HepG2 (cell line): Measurements from ENCODE around the gene BCAS4. TPM values are rescaled to one million over a fixed set of nuclear protein-coding genes. Genes with fewer than 3 reads are reported as not detected.

Experiments
- ATAC-seq: fragments of 200-7000 bp; cut with Tn5 transposase; 3 replicates; pipeline ENCODE4 v1.9.1; 2020; ENCODE audit warnings: mild to moderate bottlenecking, moderate library complexity
- BruUV-seq: library from RNA; stranded (reverse); fragments of 400-500 nt; replicated peaks from 2 replicates; lab custom pipeline; 2021; lab: Mats Ljungman, UMichigan
- CTCF ChIA-PET: fragments of 300-600 bp; formaldehyde crosslinking; extraction: SDS; loops from one replicate; lab custom pipeline; 2021; ENCODE audit warnings: low total read pairs, inconsistent platforms, low intra/inter-chr PET ratio; lab: Yijun Ruan, JAX
- POLR2A ChIA-PET: fragments of 350-600 bp; sonication (Branson Sonifier 250); formaldehyde crosslinking; loops from one replicate; lab custom pipeline; 2020; ENCODE audit warnings: antibody characterized with exemption, inconsistent platforms; lab: Yijun Ruan, JAX
- DNase-seq: peaks from one replicate; pipeline ENCODE4 v3.0.0-alpha.2; 2015; ENCODE audit warnings: low spot score
- FAIRE-seq: peaks from 3 replicates; lab custom pipeline; 2011; peaks lifted over from hg19 to GRCh38; lab: Jason Lieb, UNC
- H2AFZ ChIP-seq: one replicate; pipeline ENCODE4 v1.6.1; 2011; ENCODE audit warnings: low read length, inconsistent platforms
- H3K27ac ChIP-seq: fragments of 300-600 bp; 3 replicates; pipeline ENCODE4 v1.8.0; 2011; ENCODE audit warnings: mixed run types, mild to moderate bottlenecking, mixed read lengths, low read length, inconsistent platforms; ENCODE audit not compliant: insufficient read depth; ENCODE audit errors: extremely low read length
- H3K27me3 ChIP-seq, 2 experiments: fragments of 200-600 bp in 1 of 2; 2 replicates in 1 of 2; 3 replicates in 1 of 2; pipeline versions ENCODE4 v1.6.0 to v1.8.0; 2011; ENCODE audit warnings: low read length in 2 of 2, mild to moderate bottlenecking in 2 of 2, moderate library complexity in 2 of 2, inconsistent platforms in 1 of 2; ENCODE audit not compliant: insufficient read depth in 2 of 2, control insufficient read depth in 1 of 2
- H3K36me3 ChIP-seq, 2 experiments: fragments of 200-600 bp in 1 of 2; replicated peaks in 1 of 2; 2 replicates in 1 of 2; 3 replicates in 1 of 2; pipeline versions ENCODE4 v1.5.1 to v1.8.0; 2011; ENCODE audit warnings: low read length in 2 of 2, inconsistent platforms in 1 of 2; ENCODE audit not compliant: insufficient read depth in 2 of 2, control insufficient read depth in 1 of 2
- H3K4me1 ChIP-seq: 2 replicates; pipeline ENCODE4 v1.5.1; 2012; ENCODE audit warnings: low read length, inconsistent platforms; ENCODE audit not compliant: insufficient read depth
- H3K4me2 ChIP-seq: 2 replicates; pipeline ENCODE4 v1.6.0; 2011; ENCODE audit warnings: low read depth, low read length, inconsistent platforms
- H3K4me3 ChIP-seq, 3 experiments: fragments of 200-600 bp in 1 of 3; sonication (generic), shearing (Covaris generic) in 1 of 3; replicated peaks in 1 of 3; 2 replicates each; pipeline ENCODE4 v1.5.1; 2011 to 2016; ENCODE audit warnings: low read length in 3 of 3, inconsistent platforms in 2 of 3, low read depth in 2 of 3, mild to moderate bottlenecking in 2 of 3, control low read depth in 1 of 3, mixed read lengths in 1 of 3; ENCODE audit not compliant: insufficient read depth in 1 of 3
- H3K79me2 ChIP-seq: one replicate; pipeline ENCODE4 v1.6.1; 2011; ENCODE audit warnings: low read length, inconsistent platforms; ENCODE audit not compliant: insufficient read depth
- H3K9ac ChIP-seq: 2 replicates; pipeline ENCODE4 v1.6.0; 2011; ENCODE audit warnings: mild to moderate bottlenecking, low read depth, low read length, inconsistent platforms; ENCODE audit not compliant: insufficient read depth
- H3K9me3 ChIP-seq: 2 replicates; pipeline ENCODE4 v1.5.1; 2012; ENCODE audit warnings: mild to moderate bottlenecking, low read length
- H4K20me1 ChIP-seq: 2 replicates; pipeline ENCODE4 v1.6.0; 2011; ENCODE audit warnings: inconsistent platforms, mild to moderate bottlenecking, low read length, moderate library complexity; ENCODE audit not compliant: insufficient read depth
- CCAR2 ChIP-seq: fragments of 200-400 bp; formaldehyde crosslinking; optimal IDR thresholded peaks from 2 replicates; pipeline ENCODE3; 2018; ENCODE audit warnings: low read depth, mild to moderate bottlenecking, low read length, moderate library complexity
- CREB1 ChIP-seq, 2 experiments: fragments of 450-650 bp in 1 of 2; IDR thresholded peaks; 2 replicates each; pipeline ENCODE4 v1.6.1; 2016 to 2017; ENCODE audit warnings: control low read depth in 1 of 2, mild to moderate bottlenecking in 1 of 2, missing compliant biosample characterization in 1 of 2, missing genetic modification characterization in 1 of 2
- POLR2A ChIP-seq, 2 experiments: IDR thresholded peaks; 2 replicates each; pipeline ENCODE4 v1.6.1; 2011; ENCODE audit warnings: low read depth in 2 of 2, low read length in 2 of 2, mild to moderate bottlenecking in 1 of 2, moderate library complexity in 1 of 2; ENCODE audit not compliant: insufficient read depth in 1 of 2
- POLR2AphosphoS5 ChIP-seq: IDR thresholded peaks from 2 replicates; pipeline ENCODE4 v1.6.1; 2012; ENCODE audit warnings: low read depth, low read length
- PRPF4 ChIP-seq: fragments of 200-400 bp; formaldehyde crosslinking; IDR thresholded peaks from 2 replicates; pipeline ENCODE4 v1.6.1; 2016; ENCODE audit warnings: low read length, low read depth; ENCODE audit not compliant: poor library complexity, severe bottlenecking
- ZNF335 ChIP-seq: sonication (generic); formaldehyde crosslinking; IDR thresholded peaks from 2 replicates; pipeline ENCODE4 v1.4.0; 2020; ENCODE audit warnings: missing genetic modification reagents
- ZNF34 ChIP-seq: sonication (generic); formaldehyde crosslinking; IDR thresholded peaks from 2 replicates; pipeline ENCODE4 v1.4.0; 2020; ENCODE audit warnings: mild to moderate bottlenecking, missing genetic modification reagents, borderline replicate concordance
- WGBS: methylation state at CpG from one replicate; pipeline ENCODE4 v1.1.6; 2017; ENCODE audit warnings: low lambda C conversion rate; 5-methylcytosine and 5-hydroxymethylcytosine counted together
- in situ Hi-C: cut with HindIII; loops from 2 replicates; pipeline ENCODE4 v1.10.0; 2017; ENCODE audit warnings: low pct_unique_long_range_greater_than_20kb; ENCODE audit not compliant: extremely low pct_ligation_motif_present
- intact Hi-C: fragments of 100-400 bp; cut with micrococcal nuclease; formaldehyde crosslinking; loops from one replicate; pipeline ENCODE4 v1.10.0; 2022; ENCODE audit not compliant: unreplicated experiment
- polyA plus RNA-seq, 8 experiments: library from polyadenylated mRNA; depleted of rRNA in 3 of 8; stranded (reverse) in 7 of 8; unstranded in 1 of 8; fragments of >200 nt; fragmentation: Illumina TruSeq in 4 of 8; extraction: Trizol in 4 of 8; gene quantifications; 2 replicates each; pipeline versions ENCODE4 v1.2.1 to v1.2.3, GENCODE V29; 2011 to 2016; ENCODE audit warnings: low read depth in 4 of 8, missing spikeins in 1 of 8, mixed read lengths in 1 of 8; ENCODE audit not compliant: insufficient read depth in 1 of 8
- total RNA-seq, 5 experiments: library from RNA; depleted of rRNA; stranded (reverse); fragments of >200 nt; fragmentation: Illumina TruSeq; extraction: Trizol; gene quantifications; 2 replicates each; pipeline ENCODE4 v1.2.3, GENCODE V29; 2016; ENCODE audit warnings: low read depth in 1 of 5
- TF ChIP-seq, protein P1 (sequence below): sonication (generic); formaldehyde crosslinking; IDR thresholded peaks from 2 replicates; pipeline ENCODE4 v1.4.0; 2020; ENCODE audit warnings: mild to moderate bottlenecking, missing genetic modification reagents
- TF ChIP-seq, protein P2 (sequence below): sonication (generic); formaldehyde crosslinking; IDR thresholded peaks from 2 replicates; pipeline ENCODE4 v1.4.0; 2020; ENCODE audit warnings: low read depth, mild to moderate bottlenecking, missing genetic modification reagents

BCAS4 gene
- total and polyA plus RNA-seq, 2 of the 13 experiments (the other 11 are each of a cell fraction or from before 2014, with no cell fraction given), result 7.2 to 8.0 TPM

DNA sequence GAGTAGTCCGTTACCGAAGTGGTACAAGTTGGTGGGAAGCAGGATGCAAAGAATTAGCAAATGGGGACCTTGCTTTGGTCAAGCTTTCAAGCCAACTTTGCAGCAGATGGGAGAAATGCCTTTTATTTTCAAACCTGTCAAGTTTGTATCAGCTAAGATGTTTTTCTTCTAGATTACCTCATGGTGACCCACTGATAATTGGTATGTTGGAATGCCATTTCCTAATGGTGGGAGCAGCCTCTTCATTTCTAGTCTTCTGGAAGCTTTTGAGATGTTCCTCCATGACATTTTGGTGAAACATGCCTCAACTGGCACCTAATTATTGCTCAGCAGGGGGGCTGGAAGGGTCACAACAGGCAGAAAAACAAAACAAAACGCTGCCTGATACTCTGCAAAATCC, 92.7 kb downstream of the BCAS4 start:
- POLR2A ChIA-PET, result no interaction called here

DNA sequence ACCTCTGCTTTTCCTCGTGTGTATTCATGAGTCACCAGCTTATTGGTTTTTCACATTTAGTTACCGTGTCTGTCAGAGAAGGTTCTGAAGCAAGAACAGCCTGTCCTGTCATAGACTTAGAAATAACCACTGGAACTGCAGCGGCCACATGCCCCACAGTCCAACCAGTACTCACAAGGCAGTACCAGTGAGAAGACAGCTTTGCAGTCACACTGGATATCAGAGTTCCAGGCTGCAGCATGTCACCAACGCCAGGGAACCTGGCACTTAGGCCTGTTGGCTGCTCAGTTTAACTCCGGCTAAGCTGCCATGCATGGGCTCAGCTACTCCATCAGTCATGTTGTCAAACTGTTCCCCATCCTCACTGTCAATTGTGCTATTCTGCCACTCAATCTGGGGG, 96.3 kb downstream of the BCAS4 start:
- H4K20me1 ChIP-seq, result peaks cover 6% of the 10 kb centered on the region; the same call in 1 of the 2 replicates
- peaks cover 17% of the 10 kb centered on the region for H3K4me1 ChIP-seq
- H3K27me3 ChIP-seq, result no peaks in the 10 kb centered on the region
- no peak overlapping the region for H3K9ac ChIP-seq
- intact Hi-C loops, result no loop called here
- no peaks in the 10 kb centered on the region for H3K9me3 ChIP-seq
- POLR2A ChIA-PET, result no interaction called here
- in situ Hi-C loops, result no loop called here
- peaks cover 23 to 56% of the 10 kb centered on the region in 2 experiments for H3K36me3 ChIP-seq
- H3K27ac ChIP-seq, result no peak overlapping the region
- 94% methylated on average over 5 of the region's 5 CpGs for WGBS
- no peak for ATAC-seq
- no peak overlapping the region for H2AFZ ChIP-seq
- no peak overlapping the region for H3K4me3 ChIP-seq
- FAIRE-seq, result no peak
- H3K4me2 ChIP-seq, result no peak overlapping the region
- CTCF ChIA-PET, result no interaction called here
- no peak for DNase-seq
- no TSS peak for BruUV-seq
- H3K79me2 ChIP-seq, result no peaks in the 10 kb centered on the region
- TF ChIP-seq, protein P1, sequence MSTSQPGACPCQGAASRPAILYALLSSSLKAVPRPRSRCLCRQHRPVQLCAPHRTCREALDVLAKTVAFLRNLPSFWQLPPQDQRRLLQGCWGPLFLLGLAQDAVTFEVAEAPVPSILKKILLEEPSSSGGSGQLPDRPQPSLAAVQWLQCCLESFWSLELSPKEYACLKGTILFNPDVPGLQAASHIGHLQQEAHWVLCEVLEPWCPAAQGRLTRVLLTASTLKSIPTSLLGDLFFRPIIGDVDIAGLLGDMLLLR, result 0 out of 2 replicates have a peak, but pooled peaks have one; percentile 45
- no peak for TF ChIP-seq ZNF335 (CRISPR knock-in tag)
- TF ChIP-seq CREB1 (IDR thresholded peaks at IDR 0.05), result peak; percentile 23; the same call in 1 of the 2 replicates
- no peak for TF ChIP-seq CREB1 (CRISPR knock-in tag; IDR thresholded peaks at IDR 0.05)
- peak in 1 of 2 experiments; percentile 41; a peak in 1 of 4 replicates for TF ChIP-seq POLR2A (IDR thresholded peaks at IDR 0.05; ENCODE audit: insufficient read depth in 1 of 2, low read depth in 2 of 2, low read length in 2 of 2)
- no peak for TF ChIP-seq ZNF34 (CRISPR knock-in tag)
- TF ChIP-seq, protein P2, sequence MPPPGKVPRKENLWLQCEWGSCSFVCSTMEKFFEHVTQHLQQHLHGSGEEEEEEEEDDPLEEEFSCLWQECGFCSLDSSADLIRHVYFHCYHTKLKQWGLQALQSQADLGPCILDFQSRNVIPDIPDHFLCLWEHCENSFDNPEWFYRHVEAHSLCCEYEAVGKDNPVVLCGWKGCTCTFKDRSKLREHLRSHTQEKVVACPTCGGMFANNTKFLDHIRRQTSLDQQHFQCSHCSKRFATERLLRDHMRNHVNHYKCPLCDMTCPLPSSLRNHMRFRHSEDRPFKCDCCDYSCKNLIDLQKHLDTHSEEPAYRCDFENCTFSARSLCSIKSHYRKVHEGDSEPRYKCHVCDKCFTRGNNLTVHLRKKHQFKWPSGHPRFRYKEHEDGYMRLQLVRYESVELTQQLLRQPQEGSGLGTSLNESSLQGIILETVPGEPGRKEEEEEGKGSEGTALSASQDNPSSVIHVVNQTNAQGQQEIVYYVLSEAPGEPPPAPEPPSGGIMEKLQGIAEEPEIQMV, result no peak

More for the DNA sequence above, 92.7 kb downstream of the BCAS4 start:
- no peak for FAIRE-seq
- peaks cover 3% of the 10 kb centered on the region; the same call in 1 of the 2 replicates for H4K20me1 ChIP-seq
- no peaks in the 10 kb centered on the region for H3K79me2 ChIP-seq
- H3K36me3 ChIP-seq, result peaks cover 11 to 36% of the 10 kb centered on the region in 2 experiments
- H3K4me1 ChIP-seq, result no peaks in the 10 kb centered on the region
- H3K9me3 ChIP-seq, result no peaks in the 10 kb centered on the region
- BruUV-seq, result no TSS peak
- 99% methylated on average over 3 of the region's 3 CpGs for WGBS
- H3K9ac ChIP-seq, result no peak overlapping the region
- H3K27me3 ChIP-seq, result no peaks in the 10 kb centered on the region
- no peak overlapping the region for H3K4me3 ChIP-seq
- no peak overlapping the region for H3K27ac ChIP-seq
- intact Hi-C loops, result no loop called here
- no peak for ATAC-seq
- CTCF ChIA-PET, result no interaction called here
- in situ Hi-C loops, result no loop called here
- H2AFZ ChIP-seq, result no peak overlapping the region
- no peak for DNase-seq
- no peak overlapping the region for H3K4me2 ChIP-seq
- TF ChIP-seq POLR2AphosphoS5 (peak; percentile 45; the same call in 1 of the 2 replicates), PRPF4 (no peak), CCAR2 (no peak), POLR2A (IDR thresholded peaks at IDR 0.05; ENCODE audit: insufficient read depth in 1 of 2, low read depth in 2 of 2, low read length in 2 of 2) (0 out of 4 replicates have a peak, but pooled peaks of 1 of the 2 experiments have one; percentile 4)
